Fibroblast of lung (primary cell): ENCODE results near the gene CCDC116.

ENCODE experiments used
- EZH2 ChIP-seq: IDR thresholded peaks from 2 replicates; pipeline ENCODE4 v1.5.1; 2012; ENCODE audit warnings: low read length, control low read depth, mild to moderate bottlenecking; ENCODE audit errors: missing control alignments
- TF ChIP-seq, protein P1 (sequence below), 2 donors: IDR thresholded peaks in 1 of 2; conservative IDR thresholded peaks in 1 of 2; 1 replicate in 1 of 2; 2 replicates in 1 of 2; pipeline ENCODE4 v1.5.1; 2011 to 2012; ENCODE audit warnings: low read length in 2 of 2, control low read depth in 1 of 2, inconsistent platforms in 1 of 2, low read depth in 1 of 2, mild to moderate bottlenecking in 1 of 2

DNA sequence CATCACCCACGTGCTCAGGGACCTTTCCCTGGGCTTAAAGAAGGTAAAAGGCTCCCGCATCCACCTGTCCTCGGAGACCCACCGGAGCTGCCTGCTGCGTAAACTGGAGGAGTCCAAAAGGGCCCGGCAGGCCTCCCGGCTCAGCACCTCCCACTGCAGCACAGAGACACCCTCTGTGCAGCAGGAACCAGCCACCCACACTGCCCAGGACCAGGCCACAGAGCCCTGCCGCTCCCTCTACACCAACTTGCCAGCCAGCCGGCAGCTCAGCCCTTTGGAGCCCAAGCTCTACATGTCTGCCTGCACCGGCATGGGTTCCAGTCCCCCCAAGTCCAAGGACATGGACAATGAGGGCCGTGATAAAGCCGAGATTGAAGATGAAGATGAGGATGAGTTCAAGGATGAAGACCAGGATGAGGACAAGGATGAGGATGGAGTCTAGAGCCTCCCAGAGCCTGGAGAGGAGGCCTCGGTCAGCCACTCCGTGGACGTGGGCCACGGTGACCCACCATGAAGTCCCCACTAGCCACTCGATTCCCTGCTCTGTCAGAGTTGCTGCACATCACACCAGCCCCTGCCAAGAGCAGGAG is 4.2 kb downstream of the CCDC116 start:
- TF ChIP-seq, protein P1, sequence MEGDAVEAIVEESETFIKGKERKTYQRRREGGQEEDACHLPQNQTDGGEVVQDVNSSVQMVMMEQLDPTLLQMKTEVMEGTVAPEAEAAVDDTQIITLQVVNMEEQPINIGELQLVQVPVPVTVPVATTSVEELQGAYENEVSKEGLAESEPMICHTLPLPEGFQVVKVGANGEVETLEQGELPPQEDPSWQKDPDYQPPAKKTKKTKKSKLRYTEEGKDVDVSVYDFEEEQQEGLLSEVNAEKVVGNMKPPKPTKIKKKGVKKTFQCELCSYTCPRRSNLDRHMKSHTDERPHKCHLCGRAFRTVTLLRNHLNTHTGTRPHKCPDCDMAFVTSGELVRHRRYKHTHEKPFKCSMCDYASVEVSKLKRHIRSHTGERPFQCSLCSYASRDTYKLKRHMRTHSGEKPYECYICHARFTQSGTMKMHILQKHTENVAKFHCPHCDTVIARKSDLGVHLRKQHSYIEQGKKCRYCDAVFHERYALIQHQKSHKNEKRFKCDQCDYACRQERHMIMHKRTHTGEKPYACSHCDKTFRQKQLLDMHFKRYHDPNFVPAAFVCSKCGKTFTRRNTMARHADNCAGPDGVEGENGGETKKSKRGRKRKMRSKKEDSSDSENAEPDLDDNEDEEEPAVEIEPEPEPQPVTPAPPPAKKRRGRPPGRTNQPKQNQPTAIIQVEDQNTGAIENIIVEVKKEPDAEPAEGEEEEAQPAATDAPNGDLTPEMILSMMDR (conservative IDR thresholded peaks at IDR 0.05 in 1 of 2, IDR thresholded peaks at IDR 0.05 in 1 of 2; ENCODE audit: low read depth in 1 of 2, low read length in 2 of 2) = no peak
- no peak for TF ChIP-seq EZH2
